ENCODE data around the gene ZNF524. TPM values are rescaled to one million over a fixed set of nuclear protein-coding genes. Genes with fewer than 3 reads are reported as not detected.

ZNF524 gene
- total and polyA plus RNA-seq, 9 of the 15 experiments (the other 6 are each of a cell fraction or from before 2014, with no cell fraction given) = 0.08 to 15.6 (median 2.9) TPM

- TF ChIP-seq ZNF609 (CRISPR knock-in tag; IDR thresholded peaks at IDR 0.05; ENCODE audit: borderline replicate concordance) (no peak), NCOR1 (IDR thresholded peaks at IDR 0.05) (no peak; the same call in 1 of the 2 replicates), BCLAF1 (IDR thresholded peaks at IDR 0.05; ENCODE audit: borderline replicate concordance in 1 of 2, control insufficient read depth in 1 of 2, low read depth in 2 of 2, low read length in 1 of 2) (peak in 1 of 2 experiments; percentile 92; a peak in 2 of 4 replicates), ZNF431 (CRISPR knock-in tag; IDR thresholded peaks at IDR 0.05) (no peak), HDAC1 (IDR thresholded peaks at IDR 0.05) (no peak), ZNF124 (CRISPR knock-in tag; IDR thresholded peaks at IDR 0.05) (no peak), TCF15 (CRISPR knock-in tag; IDR thresholded peaks at IDR 0.05) (no peak), CREB5 (CRISPR knock-in tag; IDR thresholded peaks at IDR 0.05) (no peak), PHF21A (IDR thresholded peaks at IDR 0.05; ENCODE audit: borderline replicate concordance, low read depth) (no peak), FOXP4 (CRISPR knock-in tag; IDR thresholded peaks at IDR 0.05; ENCODE audit: borderline replicate concordance) (no peak), TSC22D4 (tag; IDR thresholded peaks at IDR 0.05) (no peak), E2F4 (CRISPR knock-in tag; IDR thresholded peaks at IDR 0.05; ENCODE audit: low read depth) (no peak)
Observed at GRCh38 chr19:55580628-55581144, 19.4 kb upstream of the ZNF524 start, which contains the start of gene ZNF579 (continued).
